ENCODE measurements around the gene NRXN3. TPM values are rescaled to one million over a fixed set of nuclear protein-coding genes. Genes with fewer than 3 reads are reported as not detected.

The NRXN3 gene
- total RNA-seq, 1 experiment from 2014 or later: 1.1 TPM

DNA sequence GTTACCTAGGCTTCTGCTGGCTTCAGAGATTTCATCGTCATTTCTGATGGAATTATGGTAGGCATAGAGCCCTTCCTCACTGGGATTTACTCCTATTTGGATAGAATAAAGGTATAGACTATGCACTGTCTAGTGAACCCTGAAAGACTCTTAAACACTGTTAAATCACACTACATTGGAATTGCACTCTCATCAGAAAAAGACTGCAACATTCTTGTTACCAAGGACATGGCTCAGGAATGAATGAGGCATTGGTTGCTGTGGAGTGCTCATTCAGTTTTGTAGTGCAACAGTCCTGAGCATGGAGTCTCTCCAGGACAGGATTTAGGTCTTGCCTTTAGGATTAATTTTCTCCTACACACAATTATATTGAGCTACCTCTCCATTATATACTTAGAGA, 483.0 kb downstream of the NRXN3 start:
- BruUV-seq (replicated peaks): no TSS peak
- Histone ChIP-seq H4K20me1 (ENCODE audit: low read length) (no peaks in the 10 kb centered on the region), H3F3A (ENCODE audit: low read length, unreplicated experiment) (no peaks in the 10 kb centered on the region), H3K79me2 (ENCODE audit: low read length) (no peaks in the 10 kb centered on the region), H3K4me2 (ENCODE audit: low read length) (no peak overlapping the region), H3K4me1 (ENCODE audit: insufficient read depth, low read length) (no peaks in the 10 kb centered on the region), H3K9me3 (ENCODE audit: low read length) (0 out of 2 replicates have a peak, but pooled peaks cover 3% of the 10 kb centered on the region), H2AFZ (ENCODE audit: low read length) (no peak overlapping the region), H3K9me2 (replicated peaks; ENCODE audit: low read length) (no peaks in the 10 kb centered on the region), H3K27ac (ENCODE audit: low read length) (no peak overlapping the region), H3K4me3 (ENCODE audit: low read length) (no peak overlapping the region), H3K36me3 (ENCODE audit: low read depth, low read length) (no peaks in the 10 kb centered on the region), H3K9ac (ENCODE audit: low read length) (no peak overlapping the region), H3K27me3 (ENCODE audit: low read length) (peaks cover 10% of the 10 kb centered on the region; the same call in 1 of the 2 replicates)
- no peak for DNase-seq
- CTCF ChIA-PET: no interaction called here
- POLR2A ChIA-PET (ENCODE audit: unreplicated experiment): no interaction called here
- TF ChIP-seq EZH2phosphoT487 (IDR thresholded peaks at IDR 0.05; ENCODE audit: borderline replicate concordance, low read length) (no peak), EZH2 (IDR thresholded peaks at IDR 0.05; ENCODE audit: low read length, unreplicated experiment) (no peak)
- TF ChIP-seq, protein P1, sequence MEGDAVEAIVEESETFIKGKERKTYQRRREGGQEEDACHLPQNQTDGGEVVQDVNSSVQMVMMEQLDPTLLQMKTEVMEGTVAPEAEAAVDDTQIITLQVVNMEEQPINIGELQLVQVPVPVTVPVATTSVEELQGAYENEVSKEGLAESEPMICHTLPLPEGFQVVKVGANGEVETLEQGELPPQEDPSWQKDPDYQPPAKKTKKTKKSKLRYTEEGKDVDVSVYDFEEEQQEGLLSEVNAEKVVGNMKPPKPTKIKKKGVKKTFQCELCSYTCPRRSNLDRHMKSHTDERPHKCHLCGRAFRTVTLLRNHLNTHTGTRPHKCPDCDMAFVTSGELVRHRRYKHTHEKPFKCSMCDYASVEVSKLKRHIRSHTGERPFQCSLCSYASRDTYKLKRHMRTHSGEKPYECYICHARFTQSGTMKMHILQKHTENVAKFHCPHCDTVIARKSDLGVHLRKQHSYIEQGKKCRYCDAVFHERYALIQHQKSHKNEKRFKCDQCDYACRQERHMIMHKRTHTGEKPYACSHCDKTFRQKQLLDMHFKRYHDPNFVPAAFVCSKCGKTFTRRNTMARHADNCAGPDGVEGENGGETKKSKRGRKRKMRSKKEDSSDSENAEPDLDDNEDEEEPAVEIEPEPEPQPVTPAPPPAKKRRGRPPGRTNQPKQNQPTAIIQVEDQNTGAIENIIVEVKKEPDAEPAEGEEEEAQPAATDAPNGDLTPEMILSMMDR (conservative IDR thresholded peaks at IDR 0.05; ENCODE audit: low read depth, low read length): no peak
- intact Hi-C loops (cut with micrococcal nuclease): no loop called here
- no peak for ATAC-seq

DNA sequence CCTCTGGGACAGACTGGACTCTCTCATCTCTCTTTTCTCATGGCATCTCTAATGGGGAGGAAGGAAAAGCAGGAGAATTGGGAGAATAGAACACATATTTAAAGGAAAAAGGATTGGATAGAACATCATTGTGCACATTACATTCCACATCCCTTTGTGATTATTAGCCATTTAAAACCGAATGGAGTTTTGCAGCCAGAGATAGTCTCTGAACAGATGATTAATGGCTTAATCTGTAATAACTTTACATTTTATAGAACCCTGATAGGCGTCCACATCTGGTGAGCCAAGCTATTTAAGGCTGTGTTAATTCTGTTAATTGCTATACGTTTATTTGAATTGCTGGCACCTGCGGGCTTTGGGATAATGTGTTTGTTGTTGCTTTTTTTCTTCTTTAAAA, 487.3 kb downstream of the NRXN3 start:
- no peak overlapping the region for H3K4me3 ChIP-seq (ENCODE audit: low read length)
- POLR2A ChIA-PET (ENCODE audit: unreplicated experiment): interaction anchor here (0.6 kb wide), 1 partner anchor 1617 kb away, joined by 4 read pairs; no protein-coding TSS in a partner anchor
- H3K79me2 ChIP-seq (ENCODE audit: low read length): no peaks in the 10 kb centered on the region
- BruUV-seq (replicated peaks): no TSS peak
- no peaks in the 10 kb centered on the region for H3K36me3 ChIP-seq (ENCODE audit: low read depth, low read length)
- no peak overlapping the region for H3K9ac ChIP-seq (ENCODE audit: low read length)
- no peaks in the 10 kb centered on the region for H4K20me1 ChIP-seq (ENCODE audit: low read length)
- no peaks in the 10 kb centered on the region for H3K9me2 ChIP-seq (replicated peaks; ENCODE audit: low read length)
- DNase-seq (no peak), ATAC-seq (no peak)
- no peak overlapping the region for H3K27ac ChIP-seq (ENCODE audit: low read length)
- CTCF ChIA-PET: no interaction called here
- no peak overlapping the region for H2AFZ ChIP-seq (ENCODE audit: low read length)
- H3K4me1 ChIP-seq (ENCODE audit: insufficient read depth, low read length): no peaks in the 10 kb centered on the region
- intact Hi-C loops (cut with micrococcal nuclease): no loop called here
- H3K4me2 ChIP-seq (ENCODE audit: low read length): no peak overlapping the region
- H3K27me3 ChIP-seq (ENCODE audit: low read length): peaks cover 24% of the 10 kb centered on the region
- TF ChIP-seq, protein P1 (conservative IDR thresholded peaks at IDR 0.05; ENCODE audit: low read depth, low read length): no peak
- TF ChIP-seq EZH2 (IDR thresholded peaks at IDR 0.05; ENCODE audit: low read length, unreplicated experiment): no peak
- no peak for TF ChIP-seq EZH2phosphoT487 (IDR thresholded peaks at IDR 0.05; ENCODE audit: borderline replicate concordance, low read length)
- H3K9me3 ChIP-seq (ENCODE audit: low read length): 0 out of 2 replicates have a peak, but pooled peaks cover 3% of the 10 kb centered on the region
- H3F3A ChIP-seq (ENCODE audit: low read length, unreplicated experiment): no peaks in the 10 kb centered on the region

DNA sequence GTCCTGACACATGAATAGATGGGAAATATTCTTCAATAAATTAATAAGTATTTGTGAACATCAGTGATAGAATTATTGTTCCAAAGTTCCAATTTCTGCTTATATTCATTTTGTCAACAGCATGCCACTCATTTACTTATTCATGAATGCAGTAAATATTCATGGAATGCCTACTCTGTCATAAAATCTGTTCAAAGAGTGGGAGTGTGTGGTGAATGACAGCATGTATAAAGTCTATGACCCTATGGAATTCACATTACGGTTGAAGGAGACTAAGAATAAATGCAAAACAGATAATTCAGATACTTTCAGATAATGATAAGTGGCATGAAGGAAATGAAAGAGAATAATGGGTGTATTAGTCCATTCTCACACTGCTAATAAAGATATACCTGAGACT, 494.7 kb downstream of the NRXN3 start:
- DNase-seq: no peak
- H3F3A ChIP-seq (ENCODE audit: low read length, unreplicated experiment): no peaks in the 10 kb centered on the region
- no peaks in the 10 kb centered on the region for H3K9me3 ChIP-seq (ENCODE audit: low read length)
- no peaks in the 10 kb centered on the region for H3K79me2 ChIP-seq (ENCODE audit: low read length)
- H3K4me3 ChIP-seq (ENCODE audit: low read length): no peak overlapping the region
- no peak overlapping the region for H3K27ac ChIP-seq (ENCODE audit: low read length)
- no TSS peak for BruUV-seq (replicated peaks)
- no peak overlapping the region for H2AFZ ChIP-seq (ENCODE audit: low read length)
- peaks cover 9% of the 10 kb centered on the region; the same call in 1 of the 2 replicates for H3K27me3 ChIP-seq (ENCODE audit: low read length)
- H4K20me1 ChIP-seq (ENCODE audit: low read length): no peaks in the 10 kb centered on the region
- CTCF ChIA-PET: no interaction called here
- intact Hi-C loops (cut with micrococcal nuclease): no loop called here
- H3K9me2 ChIP-seq (replicated peaks; ENCODE audit: low read length): no peaks in the 10 kb centered on the region
- TF ChIP-seq EZH2 (IDR thresholded peaks at IDR 0.05; ENCODE audit: low read length, unreplicated experiment): no peak
- TF ChIP-seq, protein P1 (conservative IDR thresholded peaks at IDR 0.05; ENCODE audit: low read depth, low read length): no peak
- TF ChIP-seq EZH2phosphoT487 (IDR thresholded peaks at IDR 0.05; ENCODE audit: borderline replicate concordance, low read length): no peak
- ATAC-seq: no peak
- H3K4me2 ChIP-seq (ENCODE audit: low read length): no peak overlapping the region
- POLR2A ChIA-PET (ENCODE audit: unreplicated experiment): no interaction called here
- no peak overlapping the region for H3K9ac ChIP-seq (ENCODE audit: low read length)
- no peaks in the 10 kb centered on the region for H3K4me1 ChIP-seq (ENCODE audit: insufficient read depth, low read length)
- H3K36me3 ChIP-seq (ENCODE audit: low read depth, low read length): no peaks in the 10 kb centered on the region
